ENCODE results near the gene NME3.
A peak's percentile ranks its signal among the peaks of the same experiment; 100 is the strongest.

NME3 gene

DNA sequence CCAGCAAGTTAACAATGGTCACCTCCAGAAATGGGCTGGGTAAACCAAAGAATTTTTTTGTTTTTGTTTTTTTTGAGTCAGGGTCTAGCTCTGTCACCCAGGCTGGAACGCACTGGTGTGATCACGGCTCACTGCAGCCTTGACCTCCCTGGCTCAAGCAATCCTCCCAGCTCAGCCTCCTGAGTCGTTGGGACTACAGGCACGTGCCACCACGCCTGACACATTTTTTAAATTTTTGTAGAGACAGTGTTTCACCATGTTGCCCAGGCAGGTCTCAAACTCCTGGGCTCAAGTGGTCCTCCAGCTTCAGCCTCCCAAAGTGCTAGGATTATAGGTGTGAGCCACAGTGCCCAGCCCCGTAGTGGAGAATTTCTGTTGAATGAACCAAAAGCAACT is 9.3 kb upstream of the NME3 start:
- no peak for DNase-seq (ENCODE audit: low read depth in 2 of 2)

DNA sequence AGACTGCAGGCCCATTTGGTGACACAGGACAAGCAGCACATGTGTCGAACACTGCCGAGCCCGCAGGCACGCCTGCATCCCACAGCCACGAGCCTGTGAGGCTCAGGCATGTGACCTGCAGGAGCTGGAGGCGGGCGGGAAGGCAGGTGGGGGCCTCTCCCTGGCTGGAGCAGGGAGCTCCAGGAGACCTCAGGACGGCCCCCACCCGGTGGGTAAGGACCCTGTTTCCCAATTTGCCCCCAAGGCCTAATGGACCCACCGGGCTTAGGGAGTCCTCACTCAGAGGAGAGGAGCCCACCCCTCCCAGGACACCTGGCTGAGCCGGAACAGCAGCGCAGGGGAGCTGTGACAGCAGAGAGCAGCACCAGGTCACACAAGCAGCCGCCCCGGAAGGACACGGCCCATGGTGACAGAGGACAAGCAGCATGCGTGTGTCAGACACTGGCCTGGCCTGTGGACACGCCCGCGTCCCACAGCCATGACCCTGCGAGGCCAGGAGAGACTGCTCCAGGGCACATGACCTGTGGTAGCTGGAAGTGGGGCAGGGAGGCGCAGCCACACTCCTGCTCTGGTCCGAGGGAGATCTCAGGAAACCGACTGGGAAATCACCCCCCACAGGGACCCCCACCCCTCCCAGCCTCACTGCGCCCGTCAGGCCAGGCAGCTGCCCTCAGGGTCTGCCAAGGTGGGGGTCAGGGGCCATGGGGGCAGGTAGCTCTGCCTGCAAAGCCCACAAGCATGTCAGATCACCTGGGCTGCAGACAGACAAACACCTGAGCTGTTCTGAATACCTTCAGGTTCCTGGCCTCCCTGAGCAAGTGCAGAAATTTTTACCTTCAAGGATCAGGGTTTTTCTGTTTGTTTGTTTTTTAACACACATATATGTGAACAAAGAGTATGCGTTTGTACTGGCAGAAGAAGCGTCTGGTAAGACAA is 8.7 kb upstream of the NME3 start:
- no peak for DNase-seq (ENCODE audit: low read depth in 2 of 2)

DNA sequence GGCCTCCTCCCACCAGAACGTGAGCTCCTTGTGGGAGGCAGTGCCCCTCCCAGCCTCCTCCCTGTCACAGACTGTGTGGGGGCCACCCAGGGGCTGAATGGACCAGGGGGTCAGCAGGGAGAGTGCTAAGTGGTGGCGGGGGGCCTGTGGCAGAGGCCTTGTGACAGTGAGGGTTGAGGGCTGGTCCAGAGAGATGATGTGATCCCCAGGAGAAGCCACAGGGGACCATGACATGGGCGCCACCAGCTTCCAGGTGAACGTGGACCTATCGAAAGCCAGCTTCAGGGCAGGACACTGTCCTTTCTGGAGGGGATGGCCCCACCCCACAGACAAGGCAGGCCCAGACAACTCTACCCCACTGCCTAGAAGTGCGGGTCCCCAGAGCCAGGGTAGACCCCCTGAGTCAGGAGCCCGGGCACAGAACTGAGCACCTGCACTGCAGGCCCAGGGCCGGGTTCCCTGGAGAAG is 7.9 kb upstream of the NME3 start:
- DNase-seq (ENCODE audit: low read depth in 2 of 2), result no peak

DNA sequence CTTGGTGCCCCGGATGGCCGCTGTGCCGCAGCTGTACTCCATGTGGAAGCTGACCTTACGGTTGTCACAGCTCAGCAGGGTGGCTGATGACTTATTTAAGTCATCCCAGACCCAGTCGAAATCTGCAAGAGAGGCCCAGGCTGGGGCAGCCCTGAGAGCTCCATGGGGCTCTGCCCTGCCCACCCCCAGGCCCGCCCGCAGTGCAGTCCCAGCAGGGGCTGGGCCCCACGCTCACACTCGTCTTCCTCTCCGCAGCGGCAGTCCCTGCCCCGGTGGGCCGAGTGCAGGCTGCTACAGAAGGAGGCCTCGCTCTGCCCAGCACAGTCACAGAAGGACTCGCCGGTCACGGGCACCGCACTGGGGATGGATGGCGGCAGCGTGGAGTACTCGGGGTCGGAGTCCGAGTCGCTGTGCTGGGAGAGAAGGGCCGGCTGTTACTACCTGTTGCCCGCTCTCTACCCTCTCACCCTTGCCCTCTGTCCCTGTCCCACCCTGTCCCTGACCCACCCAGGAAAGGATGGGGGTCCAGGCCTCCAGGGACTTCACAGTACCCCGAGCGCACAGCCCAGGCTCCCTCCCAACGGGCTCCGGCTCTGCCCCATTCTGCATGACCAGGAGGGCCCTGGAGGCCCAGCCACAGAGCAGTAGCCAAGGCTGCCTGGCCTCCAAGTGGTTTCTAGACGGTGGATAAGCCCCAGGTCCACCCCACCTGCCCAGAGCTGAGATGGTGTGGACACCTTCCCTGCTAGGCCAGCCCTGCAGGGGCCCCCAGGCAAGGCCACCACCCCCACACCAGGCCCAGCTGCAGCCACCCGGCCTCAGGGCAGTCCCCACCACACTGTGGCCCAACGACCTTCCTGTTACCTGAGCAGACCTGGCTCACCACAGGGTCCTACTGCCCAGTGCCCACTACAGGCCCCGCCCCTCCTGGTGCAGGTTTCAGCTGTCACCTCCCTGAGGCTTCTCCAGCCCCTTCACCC is 7.1 kb upstream of the NME3 start:
- DNase-seq (ENCODE audit: low read depth in 2 of 2), result no peak

DNA sequence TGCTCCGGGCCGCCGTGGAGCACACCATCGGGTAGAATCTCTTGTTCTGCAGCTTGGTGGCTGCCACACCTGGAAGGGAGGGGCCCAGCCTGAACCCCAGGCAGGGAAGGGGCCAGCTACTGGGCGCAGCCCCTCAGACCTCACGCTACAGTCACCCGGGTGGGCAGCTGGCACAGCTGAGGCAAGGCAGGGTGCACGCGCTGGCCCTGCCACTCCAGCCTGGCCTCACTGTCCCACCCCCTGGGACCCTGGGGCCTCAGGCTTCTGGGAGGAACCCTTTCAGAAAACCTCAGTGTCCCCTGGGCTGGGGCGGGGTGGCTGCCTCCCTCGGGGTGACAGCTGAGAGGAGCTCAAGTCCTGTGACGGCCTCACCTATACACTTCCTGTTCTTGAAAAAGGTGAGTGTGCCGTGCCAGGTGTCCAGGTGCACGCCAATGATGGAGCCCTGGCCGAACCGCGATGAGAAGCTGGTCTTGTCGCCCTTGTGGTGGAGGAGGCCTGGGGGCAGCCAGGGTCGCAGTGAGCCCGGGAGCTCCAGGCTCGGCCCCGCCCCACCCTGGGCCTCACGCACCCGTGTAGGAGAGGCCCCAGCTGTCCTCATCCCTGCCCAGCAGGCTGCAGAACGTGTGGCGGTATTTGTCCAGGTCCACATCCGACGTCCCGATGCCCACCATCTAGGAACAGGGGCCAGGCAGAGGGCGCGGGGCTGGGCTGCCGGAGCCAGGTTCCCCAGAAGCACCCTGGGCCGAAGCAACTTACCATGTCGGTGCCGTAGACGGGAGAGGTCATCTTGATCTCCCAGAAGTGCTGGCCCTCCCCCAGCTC is 6.2 kb upstream of the NME3 start:
- no peak for DNase-seq (ENCODE audit: low read depth in 2 of 2)

DNA sequence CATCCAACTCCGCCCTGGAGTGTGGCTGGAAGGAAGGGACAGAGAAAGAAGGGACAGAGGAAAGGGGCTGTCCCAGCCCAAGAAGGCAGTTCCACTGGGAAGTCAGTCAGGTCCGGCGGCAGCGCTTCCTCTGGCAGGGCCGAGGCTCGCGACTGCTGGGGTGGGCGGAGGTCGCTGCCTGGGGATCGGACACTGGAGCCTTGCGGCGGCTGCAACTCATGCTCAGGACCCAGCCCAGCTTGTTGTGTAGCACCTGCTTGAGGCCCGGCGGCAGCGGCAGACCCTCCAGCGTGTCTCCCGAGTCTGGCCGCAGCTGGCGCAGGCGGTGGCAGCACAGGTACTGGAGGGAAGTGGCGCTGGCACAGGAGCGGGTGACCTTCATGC is 5.6 kb upstream of the NME3 start:
- DNase-seq (ENCODE audit: low read depth in 2 of 2), result no peak

DNA sequence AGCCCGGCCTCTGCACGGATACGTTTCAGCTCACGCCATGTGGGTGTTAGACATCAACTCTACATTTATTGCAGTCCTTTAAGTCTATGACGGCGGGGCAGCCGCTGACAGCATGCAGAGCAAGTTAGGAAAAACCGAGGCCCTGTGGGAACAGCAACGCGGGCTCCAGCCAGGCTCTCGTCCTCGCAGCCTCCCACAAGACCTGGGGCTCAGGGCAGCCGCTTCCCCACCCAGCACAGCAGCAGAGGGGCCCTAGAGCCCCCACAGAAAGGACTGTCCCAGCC is 5.3 kb upstream of the NME3 start:
- DNase-seq (ENCODE audit: low read depth in 2 of 2), result no peak

DNA sequence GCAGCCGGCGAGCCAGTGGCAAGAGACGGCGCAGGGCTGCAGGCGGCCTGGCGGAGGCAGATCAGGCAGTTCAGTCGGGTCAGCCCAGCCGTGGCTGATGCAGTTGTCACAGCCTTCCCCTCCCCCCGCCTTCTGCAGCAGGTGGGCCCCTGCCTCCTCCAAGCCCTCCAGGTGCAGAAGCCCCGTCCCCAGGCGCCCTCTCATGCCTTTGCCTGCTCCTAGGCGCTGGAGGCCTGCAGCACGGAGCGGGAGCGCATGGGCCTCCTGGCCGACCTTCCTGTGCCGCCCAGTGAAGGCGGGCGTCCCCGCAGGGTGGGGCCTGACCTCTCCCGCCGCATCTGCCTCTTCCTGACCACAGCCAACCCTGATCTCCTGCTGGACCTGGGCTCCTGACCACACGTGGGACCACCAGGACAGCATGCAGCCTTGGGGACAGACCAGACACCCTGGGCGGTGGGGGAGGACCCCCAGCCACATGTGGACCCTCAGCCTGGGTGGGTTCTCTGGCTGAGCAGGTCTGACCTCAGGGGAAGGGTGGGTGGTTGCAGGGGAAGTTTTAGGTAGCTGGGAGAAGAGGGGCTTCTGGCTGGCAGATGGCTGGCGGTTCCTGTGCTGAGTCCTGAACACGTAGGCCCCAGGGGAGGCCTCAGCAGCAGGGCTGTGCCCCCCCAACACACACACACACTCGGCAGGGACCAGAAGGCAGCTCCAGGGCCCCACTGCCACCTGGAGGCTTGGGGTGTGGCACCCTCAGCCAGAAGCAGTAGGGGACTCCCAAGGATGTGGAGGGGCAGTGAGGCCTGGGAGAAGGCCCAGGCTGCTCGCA is 4.7 kb upstream of the NME3 start:
- no peak for DNase-seq (ENCODE audit: low read depth in 2 of 2)

DNA sequence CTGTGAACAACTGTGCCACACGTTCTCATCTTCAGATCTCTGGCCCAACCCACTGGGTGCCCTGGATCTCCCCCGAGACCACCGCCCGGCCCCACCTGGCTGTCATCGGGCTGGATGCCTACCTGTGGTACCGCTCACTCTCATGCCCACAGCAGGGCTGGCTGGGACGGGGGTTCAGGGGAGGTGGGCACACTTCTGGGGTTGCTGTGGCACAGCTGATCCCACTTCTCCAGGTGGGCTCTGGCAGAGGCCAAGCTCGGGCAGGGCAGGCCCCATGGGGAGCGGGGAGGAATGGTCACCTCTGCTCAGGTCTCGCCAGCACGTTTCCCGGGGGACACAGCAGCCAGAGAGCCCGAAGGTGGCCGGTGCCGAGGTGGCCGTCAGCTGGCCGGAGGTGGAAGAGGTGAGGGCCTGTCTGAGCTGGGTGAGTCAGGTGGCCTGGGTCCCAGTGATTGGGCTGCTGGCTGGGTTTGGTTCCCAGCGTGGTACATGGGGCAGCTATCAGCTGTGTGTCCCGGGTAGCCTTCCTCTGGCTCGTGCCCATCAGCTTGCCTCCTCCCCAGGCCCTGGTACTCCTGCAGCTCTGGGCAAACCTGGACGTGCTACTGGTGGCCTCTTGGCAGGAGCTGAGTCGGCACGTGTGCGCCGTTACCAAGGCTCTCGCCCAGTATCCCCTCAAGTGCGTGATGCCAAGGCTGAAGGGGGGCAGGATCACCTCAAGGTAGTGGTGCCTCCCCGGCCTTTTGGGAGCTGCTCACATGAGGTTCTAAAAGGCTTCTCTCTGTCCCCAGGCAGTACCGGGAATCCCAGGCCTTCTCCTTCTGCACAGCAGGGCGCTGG is 3.9 kb upstream of the NME3 start:
- no peak for DNase-seq (ENCODE audit: low read depth in 2 of 2)

DNA sequence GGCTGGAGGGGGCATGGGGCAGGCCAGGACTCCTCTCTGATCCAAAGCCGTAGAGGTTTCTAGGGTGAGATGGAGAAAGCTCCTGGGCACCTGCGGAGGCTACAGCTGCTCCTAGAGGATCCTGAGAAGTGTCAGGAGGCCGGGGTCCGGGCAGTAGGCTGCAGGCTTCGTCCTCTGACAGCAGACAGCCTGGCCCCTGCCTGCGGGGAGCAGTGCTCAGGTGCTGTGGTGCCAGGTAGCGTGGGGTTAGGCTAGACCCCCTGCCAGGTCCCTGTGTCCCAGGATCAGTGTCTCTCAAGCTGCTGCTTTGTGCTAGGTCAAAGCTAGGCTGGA is 3.1 kb upstream of the NME3 start:
- no peak for DNase-seq (ENCODE audit: low read depth in 2 of 2)

DNA sequence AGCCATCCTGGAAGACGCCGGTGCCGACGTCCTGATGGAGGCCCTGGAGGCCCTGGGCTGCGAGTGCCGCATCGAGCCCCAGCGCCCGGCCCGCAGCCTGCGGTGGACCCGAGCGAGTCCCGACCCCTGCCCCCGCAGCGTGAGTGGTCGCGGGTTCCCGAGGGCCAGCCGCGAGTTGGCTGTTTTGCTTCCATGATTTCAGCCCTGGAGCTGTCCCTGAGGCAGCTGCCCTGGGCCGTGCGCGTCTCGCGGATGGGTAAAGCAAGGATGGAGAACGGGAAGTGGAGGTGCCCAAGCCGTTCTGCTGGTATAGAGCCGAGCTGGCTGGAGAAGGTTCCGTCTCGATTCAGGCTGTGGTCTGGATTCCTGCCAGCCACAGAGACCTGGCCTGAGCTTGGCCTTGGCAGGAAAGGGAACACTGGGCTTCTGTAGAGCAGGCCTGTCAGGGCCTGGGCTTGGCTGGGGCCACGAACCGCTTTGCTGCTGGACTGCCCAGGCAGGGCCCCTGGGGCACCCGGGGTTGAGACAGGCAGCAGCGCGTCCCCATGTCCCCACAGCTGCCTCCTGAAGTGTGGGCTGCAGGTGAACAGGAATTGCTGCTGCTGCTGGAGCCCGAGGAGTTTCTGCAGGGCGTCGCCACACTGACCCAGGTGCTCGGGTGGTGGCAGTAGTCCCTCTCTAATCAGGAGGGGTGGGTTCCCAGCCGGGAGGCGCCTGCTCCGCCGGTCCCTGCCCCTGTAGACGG is 2.5 kb upstream of the NME3 start:
- DNase-seq (ENCODE audit: low read depth in 2 of 2), result no peak

DNA sequence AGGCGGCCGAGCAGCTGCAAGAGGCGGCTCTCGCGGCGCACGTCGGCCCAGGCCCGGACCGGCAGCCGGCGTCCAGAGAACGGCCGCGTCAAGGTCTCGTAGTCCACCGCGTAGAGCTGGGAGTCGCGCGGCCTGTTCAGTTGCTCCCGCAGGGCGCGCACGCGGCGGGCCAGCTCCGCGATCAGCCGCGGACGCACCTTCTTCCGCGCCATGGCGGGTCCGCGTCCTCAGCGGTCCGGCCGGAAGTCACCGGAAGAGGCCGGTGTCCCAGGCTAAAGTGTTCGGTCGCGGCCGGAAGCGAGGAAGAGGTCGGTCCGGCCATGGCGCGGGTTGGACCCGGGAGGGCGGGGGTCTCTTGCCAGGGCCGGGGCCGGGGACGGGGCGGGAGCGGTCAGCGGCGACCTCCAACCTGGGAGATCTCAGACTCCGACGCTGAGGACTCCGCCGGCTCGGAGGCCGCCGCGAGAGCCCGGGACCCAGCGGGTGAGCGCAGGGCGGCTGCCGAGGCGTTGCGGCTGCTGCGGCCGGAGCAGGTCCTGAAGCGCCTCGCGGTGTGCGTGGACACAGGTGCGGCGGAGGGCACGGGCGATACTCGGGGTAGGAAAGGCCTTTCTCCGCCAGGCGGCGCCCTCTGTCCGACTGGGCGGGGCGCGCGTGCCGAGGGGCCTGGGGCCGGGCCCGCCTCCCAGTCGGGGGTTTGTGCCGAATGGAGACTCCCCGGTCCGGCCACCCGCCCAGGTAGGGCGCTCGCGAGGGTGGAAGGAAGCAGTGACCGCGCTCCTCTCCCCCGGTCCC is 1.8 kb upstream of the NME3 start, which contains the start of gene MRPS34:
MRPS34 (minus strand) TSS at position 227 of the 795 bp plus-strand sequence; CDS start at position 212, 15 bp downstream.
- DNase-seq (ENCODE audit: low read depth in 2 of 2), result peak; percentile 56 to 72

DNA sequence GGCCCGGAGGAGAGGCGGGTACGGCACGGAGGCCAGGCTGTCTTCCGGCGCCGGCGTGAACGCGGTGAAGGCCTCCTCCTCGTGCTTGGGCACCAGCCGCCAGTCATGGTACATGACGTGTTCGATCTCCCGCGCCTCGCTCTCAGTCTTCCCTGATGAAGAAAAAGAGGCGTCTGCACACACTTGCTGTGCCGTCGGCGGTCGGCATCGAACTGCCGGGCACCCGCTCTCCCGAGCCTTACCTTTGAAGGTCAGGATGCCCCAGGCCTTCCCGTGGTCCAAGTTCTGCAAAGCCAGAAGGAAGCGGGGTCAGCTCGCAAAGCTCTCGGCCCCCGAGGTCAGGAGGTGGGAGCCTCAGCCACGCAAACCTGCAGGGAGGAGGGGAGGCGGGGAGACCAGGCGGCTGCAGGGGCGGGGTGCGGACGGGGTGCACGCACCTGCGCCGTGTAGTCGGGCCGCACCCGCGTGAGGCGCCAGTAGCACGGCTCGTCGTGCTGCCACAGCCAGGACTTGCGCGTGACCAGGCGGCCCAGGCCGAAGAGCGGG is 1.1 kb upstream of the NME3 start, which contains the start of gene EME2:
EME2 (plus strand) TSS at position 449 of the 546 bp plus-strand sequence. CDS start 418 bp downstream, outside the sequence.
- peak in 1 of 2 donors; percentile 37 for DNase-seq (ENCODE audit: low read depth in 2 of 2)

DNA sequence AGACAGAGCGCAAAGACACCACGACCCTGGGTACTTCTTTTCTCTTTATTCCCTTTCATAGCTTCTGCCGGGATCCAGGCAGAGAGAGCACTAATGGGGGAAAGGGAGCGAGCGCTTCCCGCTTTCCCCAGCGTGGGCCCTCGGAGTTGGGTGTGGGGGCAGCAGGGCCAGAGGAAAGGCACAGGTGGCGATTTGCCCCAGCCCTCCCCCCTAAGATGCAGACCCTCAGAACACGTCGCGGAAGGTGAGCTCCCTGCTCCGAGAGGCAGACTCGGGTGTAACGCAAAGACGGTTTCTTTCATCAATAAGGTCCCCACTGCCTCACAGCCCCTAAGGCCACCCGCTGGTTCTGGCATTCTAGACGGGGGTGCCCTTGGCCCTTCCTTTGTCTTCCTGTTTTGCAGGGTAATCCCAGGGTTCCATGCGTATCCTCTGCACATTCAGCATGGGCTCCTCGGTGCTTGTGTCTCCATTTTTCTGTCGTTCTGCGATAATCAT is 570 bp upstream of the NME3 start:
- no peak for DNase-seq (ENCODE audit: low read depth in 2 of 2)

DNA sequence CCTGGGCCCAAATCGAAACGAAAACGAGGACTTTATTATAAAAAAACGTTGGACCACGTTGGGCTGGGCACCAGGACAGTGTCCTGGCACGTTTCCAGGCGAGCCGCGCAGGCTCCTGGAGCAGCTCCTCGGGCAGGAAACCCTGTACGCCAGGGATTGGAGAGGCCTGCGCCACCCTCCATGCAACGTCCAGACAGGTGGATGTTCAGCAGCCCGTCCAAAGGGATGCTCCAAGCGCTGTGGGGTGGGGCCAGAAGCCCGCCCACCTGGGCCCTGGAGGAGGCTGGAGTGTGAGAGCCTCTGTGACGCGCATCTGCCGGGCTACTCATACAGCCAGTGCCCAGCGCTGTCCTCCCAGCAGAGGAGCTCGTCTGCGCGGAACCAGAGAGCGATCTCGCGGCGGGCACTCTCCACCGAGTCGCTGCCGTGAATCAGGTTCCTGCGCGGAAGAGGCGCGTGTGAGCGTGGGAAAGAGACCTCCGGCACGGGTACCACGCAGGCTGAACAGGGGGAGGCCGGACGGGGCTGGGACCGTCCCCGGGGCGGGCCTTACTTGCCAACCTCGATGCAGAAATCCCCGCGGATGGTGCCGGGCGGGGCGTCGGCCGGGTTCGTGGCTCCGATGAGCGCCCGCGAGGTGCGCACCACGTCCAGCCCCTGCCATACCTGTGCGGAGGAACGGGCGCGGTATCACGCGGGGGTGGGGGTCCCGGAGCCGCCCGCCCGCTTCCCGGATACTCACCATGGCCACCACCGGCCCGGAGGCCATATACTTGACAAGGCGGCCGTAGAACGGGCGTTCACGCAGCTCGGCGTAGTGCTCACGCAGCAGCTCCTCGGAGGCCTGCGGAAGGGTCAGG is 785 bp downstream of the NME3 start:
- peak in 1 of 2 donors; percentile 52 for DNase-seq (ENCODE audit: low read depth in 2 of 2)

DNA sequence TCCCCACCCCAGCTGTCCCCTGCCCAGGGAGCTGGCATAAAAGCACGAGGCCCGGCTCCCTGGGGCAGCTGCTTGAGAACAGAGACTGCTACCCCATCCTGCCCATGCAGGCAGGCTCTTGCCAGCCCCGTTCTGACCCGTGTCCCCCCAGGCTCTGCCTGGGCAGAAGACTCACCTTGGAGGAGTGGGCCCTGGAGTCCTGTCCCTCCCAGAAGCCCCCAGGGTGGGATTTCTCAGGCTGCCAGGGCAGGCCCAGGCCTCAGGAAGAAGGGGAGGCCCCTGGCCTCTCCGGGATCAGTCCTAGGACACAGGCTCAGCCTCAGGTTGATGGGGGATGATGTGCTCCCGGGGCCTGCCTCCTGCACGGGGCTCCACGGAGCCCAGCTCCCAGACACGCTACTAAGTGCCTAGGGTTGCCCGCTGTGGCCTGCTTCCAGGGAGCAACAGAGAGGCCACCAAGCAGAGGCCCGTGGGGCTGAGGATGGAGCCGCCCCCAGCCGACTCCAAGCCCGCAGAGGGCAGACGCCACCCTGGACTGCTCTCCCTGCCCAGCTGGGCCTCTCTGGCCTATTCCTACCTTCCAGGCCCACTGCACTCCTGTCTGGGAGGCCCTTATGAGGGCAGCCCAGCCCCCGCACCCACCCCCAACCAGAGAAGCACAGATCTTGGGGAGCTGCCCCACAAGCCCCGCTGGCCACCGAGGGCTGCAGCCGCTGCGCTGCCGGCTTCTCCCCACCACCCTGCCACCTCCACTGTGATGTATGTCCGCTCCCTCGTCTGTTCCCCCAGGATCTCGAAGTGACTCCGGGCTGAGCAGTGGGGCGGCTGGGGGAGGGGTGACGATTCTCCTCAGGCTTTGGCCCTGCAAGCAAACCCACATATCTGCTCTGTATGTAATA is 1.7 kb downstream of the NME3 start:
- no peak for DNase-seq (ENCODE audit: low read depth in 2 of 2)

All from stimulated activated CD8-positive, alpha-beta memory T cell treated with anti-CD3 and anti-CD28 coated beads, Interleukin-7, amount 100 ng/mL, for 4 hours (primary cell).